ENCODE results near the gene SDCBP2.
A peak's percentile ranks its signal among the peaks of the same experiment; 100 is the strongest.

Gene SDCBP2

DNA sequence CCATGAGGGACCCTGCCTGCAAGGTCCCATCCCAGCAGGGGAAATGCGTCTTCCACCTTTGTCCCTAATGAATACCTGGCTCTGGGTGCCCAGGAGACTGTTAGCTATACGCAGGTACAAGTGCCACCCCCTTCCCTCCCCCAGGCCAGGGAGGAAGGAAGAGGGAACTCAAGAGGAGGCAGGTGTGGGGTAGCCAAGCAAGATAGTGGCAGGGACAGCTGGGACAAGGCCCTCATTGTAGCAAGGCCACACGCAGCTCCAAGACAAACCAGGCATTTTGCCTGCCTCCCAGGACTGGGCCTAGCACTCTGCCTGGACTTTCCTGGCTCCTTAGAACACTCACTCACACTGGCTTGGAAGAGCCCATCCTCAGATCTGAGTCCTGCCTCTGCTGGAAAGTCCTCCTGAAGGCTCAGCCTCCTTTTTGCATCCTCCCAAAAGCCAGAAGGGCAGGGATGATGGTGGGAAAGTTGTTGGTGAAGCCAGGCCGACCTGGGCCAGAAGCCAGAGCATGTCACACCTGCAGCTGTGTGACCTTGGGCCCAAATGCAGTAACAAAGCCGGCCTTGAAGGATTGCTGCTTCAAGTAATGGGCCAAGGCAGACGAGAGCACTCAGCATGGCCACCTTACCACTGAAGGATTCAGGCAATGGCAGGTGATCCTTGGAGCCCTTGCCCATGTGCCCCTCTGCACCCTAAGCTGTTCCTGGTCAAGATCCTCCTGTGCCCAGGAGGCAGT is 35.1 kb downstream of the SDCBP2 start:
- Histone ChIP-seq H3K4me2 (ENCODE audit: low read length) (no peak overlapping the region), H3K56ac (ENCODE audit: low read length) (no peak overlapping the region), H4K8ac (ENCODE audit: low read depth, low read length) (no peak overlapping the region), H3K18ac (ENCODE audit: low read length) (no peak overlapping the region), H3K23ac (ENCODE audit: low read length) (no peak overlapping the region), H2BK5ac (ENCODE audit: low read length) (no peak overlapping the region), H3K4me3 (ENCODE audit: low read length) (no peak overlapping the region), H3K27me3 (ENCODE audit: insufficient read depth, low read length, poor library complexity) (no peaks in the 10 kb centered on the region), H4K5ac (ENCODE audit: low read length) (no peak overlapping the region), H3K4ac (ENCODE audit: low read depth, low read length) (no peak overlapping the region), H3K36me3 (ENCODE audit: control insufficient read depth, insufficient read depth, low read length) (no peaks in the 10 kb centered on the region), H3K79me2 (ENCODE audit: control insufficient read depth, insufficient read depth, low read length) (no peaks in the 10 kb centered on the region), H2BK120ac (ENCODE audit: low read depth, low read length) (no peak overlapping the region), H3K4me1 (ENCODE audit: control insufficient read depth, low read depth, low read length) (no peaks in the 10 kb centered on the region), H3K9ac (ENCODE audit: low read length) (no peak overlapping the region), H2AK5ac (ENCODE audit: low read length) (no peak overlapping the region), H2BK15ac (replicated peaks; ENCODE audit: low read depth) (no peak overlapping the region), H3K79me1 (ENCODE audit: low read length) (no peaks in the 10 kb centered on the region), H3K27ac (ENCODE audit: low read depth, low read length) (no peak overlapping the region)
- WGBS (ENCODE audit: extremely low coverage, insufficient coverage, low lambda C conversion rate), result no CpG with 5 or more reads among the region's 6 CpGs
- DNase-seq, result no peak

DNA sequence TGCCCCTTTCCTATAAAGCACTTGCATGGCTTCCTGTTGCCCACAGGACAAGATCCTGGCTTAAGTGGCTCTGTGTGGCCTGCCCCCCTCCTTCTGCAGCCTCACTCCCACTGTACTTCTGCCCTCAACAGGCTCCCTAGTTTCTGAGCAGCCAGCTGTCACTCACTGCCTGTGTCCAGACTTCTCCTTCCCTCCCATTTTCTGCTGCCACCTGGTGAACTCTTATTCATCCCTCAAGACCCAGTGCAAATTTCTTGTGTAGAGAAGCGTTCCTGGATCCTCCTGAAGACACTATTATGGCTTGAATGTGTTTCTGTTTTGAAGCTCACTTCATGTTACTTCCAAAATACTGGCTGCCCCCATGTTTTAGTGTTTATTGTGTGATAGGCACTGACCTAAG is 36.3 kb downstream of the SDCBP2 start:
- H3K4me2 ChIP-seq (ENCODE audit: low read length), result no peak overlapping the region
- no peak overlapping the region for H3K27ac ChIP-seq (ENCODE audit: low read depth, low read length)
- H3K9ac ChIP-seq (ENCODE audit: low read length), result no peak overlapping the region
- H3K4me1 ChIP-seq (ENCODE audit: control insufficient read depth, low read depth, low read length), result no peaks in the 10 kb centered on the region
- H3K36me3 ChIP-seq (ENCODE audit: control insufficient read depth, insufficient read depth, low read length), result no peaks in the 10 kb centered on the region
- no peak overlapping the region for H2AK5ac ChIP-seq (ENCODE audit: low read length)
- H3K27me3 ChIP-seq (ENCODE audit: insufficient read depth, low read length, poor library complexity), result no peaks in the 10 kb centered on the region
- H4K8ac ChIP-seq (ENCODE audit: low read depth, low read length), result no peak overlapping the region
- H3K4me3 ChIP-seq (ENCODE audit: low read length), result no peak overlapping the region
- no peak for DNase-seq
- no peak overlapping the region for H3K23ac ChIP-seq (ENCODE audit: low read length)
- H3K56ac ChIP-seq (ENCODE audit: low read length), result no peak overlapping the region
- no peak overlapping the region for H2BK15ac ChIP-seq (replicated peaks; ENCODE audit: low read depth)
- H3K79me2 ChIP-seq (ENCODE audit: control insufficient read depth, insufficient read depth, low read length), result no peaks in the 10 kb centered on the region
- no CpG with 5 or more reads among the region's 1 CpG for WGBS (ENCODE audit: extremely low coverage, insufficient coverage, low lambda C conversion rate)
- no peak overlapping the region for H4K5ac ChIP-seq (ENCODE audit: low read length)
- no peak overlapping the region for H2BK5ac ChIP-seq (ENCODE audit: low read length)
- H3K4ac ChIP-seq (ENCODE audit: low read depth, low read length), result no peak overlapping the region
- no peak overlapping the region for H3K18ac ChIP-seq (ENCODE audit: low read length)
- no peak overlapping the region for H2BK120ac ChIP-seq (ENCODE audit: low read depth, low read length)
- no peaks in the 10 kb centered on the region for H3K79me1 ChIP-seq (ENCODE audit: low read length)

DNA sequence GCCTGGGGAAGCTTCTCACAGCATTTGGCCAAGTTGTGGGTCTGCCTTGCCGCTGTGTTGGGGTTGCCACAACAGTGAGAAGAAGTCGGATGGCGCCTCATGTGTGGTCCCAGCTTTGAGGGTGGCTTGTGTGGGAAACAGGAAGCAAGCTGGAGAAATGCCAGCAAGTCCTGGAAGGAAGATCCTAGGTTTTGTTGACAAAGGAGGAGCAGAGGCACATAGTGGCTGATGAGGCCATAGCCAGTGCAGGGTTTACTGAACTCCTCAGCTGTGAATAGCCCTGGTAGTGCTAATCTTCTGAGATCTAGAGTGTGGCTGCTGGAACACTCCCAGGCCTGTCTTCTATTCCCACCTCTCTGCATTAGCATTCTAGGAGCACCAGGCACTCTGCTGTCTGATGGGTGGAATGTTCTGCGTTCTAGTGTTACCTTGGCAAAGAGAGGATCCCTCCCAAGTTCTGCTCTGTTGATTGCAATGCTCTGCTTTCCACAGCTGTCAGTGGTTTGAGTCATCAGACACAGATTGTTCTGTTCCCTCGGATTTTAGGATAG is 37.7 kb downstream of the SDCBP2 start:
- H3K4me1 ChIP-seq (ENCODE audit: control insufficient read depth, low read depth, low read length), result no peaks in the 10 kb centered on the region
- no peak overlapping the region for H2BK15ac ChIP-seq (replicated peaks; ENCODE audit: low read depth)
- no peak overlapping the region for H3K4me2 ChIP-seq (ENCODE audit: low read length)
- no peak overlapping the region for H2BK5ac ChIP-seq (ENCODE audit: low read length)
- WGBS (ENCODE audit: extremely low coverage, insufficient coverage, low lambda C conversion rate), result no CpG with 5 or more reads among the region's 5 CpGs
- H3K18ac ChIP-seq (ENCODE audit: low read length), result no peak overlapping the region
- H3K9ac ChIP-seq (ENCODE audit: low read length), result no peak overlapping the region
- H3K79me2 ChIP-seq (ENCODE audit: control insufficient read depth, insufficient read depth, low read length), result no peaks in the 10 kb centered on the region
- no peak overlapping the region for H3K27ac ChIP-seq (ENCODE audit: low read depth, low read length)
- no peak overlapping the region for H3K56ac ChIP-seq (ENCODE audit: low read length)
- no peak overlapping the region for H3K4ac ChIP-seq (ENCODE audit: low read depth, low read length)
- no peak overlapping the region for H3K4me3 ChIP-seq (ENCODE audit: low read length)
- no peak overlapping the region for H4K8ac ChIP-seq (ENCODE audit: low read depth, low read length)
- H3K79me1 ChIP-seq (ENCODE audit: low read length), result no peaks in the 10 kb centered on the region
- no peak overlapping the region for H2BK120ac ChIP-seq (ENCODE audit: low read depth, low read length)
- DNase-seq, result peak; percentile 38
- no peak overlapping the region for H4K5ac ChIP-seq (ENCODE audit: low read length)
- H3K23ac ChIP-seq (ENCODE audit: low read length), result no peak overlapping the region
- H2AK5ac ChIP-seq (ENCODE audit: low read length), result no peak overlapping the region
- no peaks in the 10 kb centered on the region for H3K27me3 ChIP-seq (ENCODE audit: insufficient read depth, low read length, poor library complexity)
- no peaks in the 10 kb centered on the region for H3K36me3 ChIP-seq (ENCODE audit: control insufficient read depth, insufficient read depth, low read length)

DNA sequence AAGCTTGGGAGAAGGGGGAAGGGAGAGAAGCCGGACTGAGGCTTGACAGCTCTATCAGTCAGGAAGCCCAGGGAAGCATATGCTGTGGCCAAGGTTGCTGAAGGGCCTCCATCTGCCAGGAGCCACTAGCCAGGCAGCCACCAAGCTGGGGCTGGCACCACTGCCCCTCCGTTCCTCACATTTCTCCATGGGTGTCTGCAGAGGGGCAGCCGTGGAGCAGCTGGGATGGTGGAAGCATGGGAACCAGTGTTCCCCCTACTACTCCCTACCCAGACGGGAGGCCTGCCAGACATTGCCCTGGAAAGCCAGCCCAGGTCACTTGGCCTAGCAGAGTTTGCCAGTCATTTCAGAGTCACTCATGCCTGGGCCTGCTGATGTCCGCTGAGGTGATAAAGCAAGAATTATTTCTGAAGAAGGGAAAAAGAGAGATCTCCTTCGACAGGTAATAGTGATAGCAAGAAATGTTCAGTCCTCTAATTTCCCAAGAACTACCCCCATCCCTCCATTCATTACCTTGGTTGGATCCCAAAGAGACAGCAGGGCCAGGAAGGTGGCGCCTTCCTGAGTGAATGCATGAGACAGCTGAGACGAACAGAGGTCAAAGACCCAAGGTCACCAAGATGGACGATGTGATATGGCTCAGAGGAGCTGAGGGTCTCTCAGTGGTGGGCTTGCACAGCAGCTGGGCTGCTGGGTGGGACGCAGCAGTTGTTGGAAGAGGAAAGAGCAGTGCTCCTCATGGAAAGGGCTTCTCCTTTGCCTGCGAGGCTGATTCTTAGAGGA is 41.0 kb downstream of the SDCBP2 start:
- Histone ChIP-seq H3K4me2 (ENCODE audit: low read length) (no peak overlapping the region), H3K23ac (ENCODE audit: low read length) (no peak overlapping the region), H3K56ac (ENCODE audit: low read length) (no peak overlapping the region), H3K79me2 (ENCODE audit: control insufficient read depth, insufficient read depth, low read length) (no peaks in the 10 kb centered on the region), H3K4me1 (ENCODE audit: control insufficient read depth, low read depth, low read length) (no peaks in the 10 kb centered on the region), H3K27me3 (ENCODE audit: insufficient read depth, low read length, poor library complexity) (no peaks in the 10 kb centered on the region), H2BK5ac (ENCODE audit: low read length) (no peak overlapping the region), H3K4ac (ENCODE audit: low read depth, low read length) (no peak overlapping the region), H2BK120ac (ENCODE audit: low read depth, low read length) (no peak overlapping the region), H3K18ac (ENCODE audit: low read length) (no peak overlapping the region), H2BK15ac (replicated peaks; ENCODE audit: low read depth) (no peak overlapping the region), H3K4me3 (ENCODE audit: low read length) (no peak overlapping the region), H4K5ac (ENCODE audit: low read length) (no peak overlapping the region), H4K8ac (ENCODE audit: low read depth, low read length) (no peak overlapping the region), H2AK5ac (ENCODE audit: low read length) (no peak overlapping the region), H3K36me3 (ENCODE audit: control insufficient read depth, insufficient read depth, low read length) (no peaks in the 10 kb centered on the region), H3K9ac (ENCODE audit: low read length) (no peak overlapping the region), H3K79me1 (ENCODE audit: low read length) (no peaks in the 10 kb centered on the region), H3K27ac (ENCODE audit: low read depth, low read length) (no peak overlapping the region)
- no peak for DNase-seq
- WGBS (ENCODE audit: extremely low coverage, insufficient coverage, low lambda C conversion rate), result no CpG with 5 or more reads among the region's 11 CpGs

DNA sequence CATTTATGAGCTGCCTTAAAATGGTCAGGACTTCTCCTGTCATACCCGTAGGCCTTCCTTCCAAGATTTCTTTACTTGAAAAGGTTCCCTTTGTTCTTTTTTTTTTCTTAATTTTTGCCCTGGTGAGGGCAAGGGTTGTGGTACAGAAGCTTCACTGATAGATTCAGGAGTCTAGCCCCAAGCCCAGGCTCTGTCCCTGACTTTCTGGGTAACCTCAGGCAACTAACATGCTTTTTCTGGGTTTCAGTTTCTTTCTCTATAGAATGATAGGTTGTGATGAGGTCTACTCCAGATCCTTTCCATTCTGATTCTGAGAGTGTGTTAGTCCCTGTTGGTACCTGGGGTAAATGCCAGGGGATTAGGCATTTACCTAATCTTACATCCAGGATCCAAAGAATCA is 41.6 kb downstream of the SDCBP2 start:
- no peak overlapping the region for H3K27ac ChIP-seq (ENCODE audit: low read depth, low read length)
- H2AK5ac ChIP-seq (ENCODE audit: low read length), result no peak overlapping the region
- H2BK15ac ChIP-seq (replicated peaks; ENCODE audit: low read depth), result no peak overlapping the region
- H3K79me2 ChIP-seq (ENCODE audit: control insufficient read depth, insufficient read depth, low read length), result no peaks in the 10 kb centered on the region
- no peak overlapping the region for H4K5ac ChIP-seq (ENCODE audit: low read length)
- H3K23ac ChIP-seq (ENCODE audit: low read length), result no peak overlapping the region
- WGBS (ENCODE audit: extremely low coverage, insufficient coverage, low lambda C conversion rate), result no CpG with 5 or more reads among the region's 1 CpG
- no peak overlapping the region for H3K4me2 ChIP-seq (ENCODE audit: low read length)
- no peak overlapping the region for H3K18ac ChIP-seq (ENCODE audit: low read length)
- H3K4ac ChIP-seq (ENCODE audit: low read depth, low read length), result no peak overlapping the region
- H2BK5ac ChIP-seq (ENCODE audit: low read length), result no peak overlapping the region
- H3K4me1 ChIP-seq (ENCODE audit: control insufficient read depth, low read depth, low read length), result no peaks in the 10 kb centered on the region
- H3K36me3 ChIP-seq (ENCODE audit: control insufficient read depth, insufficient read depth, low read length), result no peaks in the 10 kb centered on the region
- no peak overlapping the region for H2BK120ac ChIP-seq (ENCODE audit: low read depth, low read length)
- DNase-seq, result no peak
- no peaks in the 10 kb centered on the region for H3K79me1 ChIP-seq (ENCODE audit: low read length)
- no peaks in the 10 kb centered on the region for H3K27me3 ChIP-seq (ENCODE audit: insufficient read depth, low read length, poor library complexity)
- no peak overlapping the region for H3K4me3 ChIP-seq (ENCODE audit: low read length)
- H4K8ac ChIP-seq (ENCODE audit: low read depth, low read length), result no peak overlapping the region
- H3K9ac ChIP-seq (ENCODE audit: low read length), result no peak overlapping the region
- no peak overlapping the region for H3K56ac ChIP-seq (ENCODE audit: low read length)
